ENCODE results near the gene TM9SF3. TPM values are rescaled to one million over a fixed set of nuclear protein-coding genes. Genes with fewer than 3 reads are reported as not detected.

TM9SF3 gene
- total and polyA plus RNA-seq, 10 of the 15 experiments (the other 5 are each of a cell fraction or from before 2014, with no cell fraction given), result 17.1 to 85.4 (median 44.9) TPM

DNA sequence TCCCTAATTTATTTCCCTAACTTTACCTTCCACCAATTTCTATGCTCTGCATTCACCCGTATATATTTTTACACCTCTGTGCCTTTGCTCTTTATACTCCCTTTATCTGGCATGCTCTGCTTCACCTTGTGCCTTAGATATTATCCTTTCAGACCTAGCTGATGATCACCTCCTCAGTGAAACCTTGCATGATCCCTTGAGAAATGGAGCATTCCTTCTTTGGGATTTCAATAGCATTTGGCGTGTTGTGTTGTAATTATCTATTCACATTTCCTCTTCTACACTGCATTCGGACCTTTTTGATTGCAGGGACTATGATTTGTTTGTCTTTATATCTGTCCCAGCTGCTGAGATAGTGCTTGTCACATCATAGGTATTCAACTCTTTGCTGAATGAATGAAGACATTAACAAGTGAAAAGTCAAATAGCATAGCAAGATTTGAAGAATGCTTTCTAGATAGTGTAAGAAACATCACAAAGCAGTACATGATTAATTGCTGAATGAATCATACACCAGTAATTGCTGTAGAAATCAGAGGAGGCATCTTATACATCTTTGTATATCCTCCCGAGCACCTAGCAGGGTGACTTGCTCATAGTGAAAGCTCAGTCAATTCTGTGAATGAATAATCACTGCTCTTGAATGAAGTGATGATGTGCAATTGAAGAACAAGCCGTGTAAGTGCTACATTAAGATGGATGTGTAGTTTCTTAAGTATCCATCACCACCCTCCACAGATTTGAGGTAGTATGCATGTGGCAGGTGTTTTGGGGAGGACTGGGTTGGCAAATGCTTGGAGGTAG, 2.0 kb upstream of the TM9SF3 start:
- ChIA-PET CTCF (no interaction called here), SMC1A (ENCODE audit: uncharacterized antibody, unreplicated experiment) (interaction anchor here (0.6 to 1.2 kb wide), 2 partner anchors 25 to 35 kb away, joined by 3 read pairs; no protein-coding TSS in a partner anchor), RAD21 (ENCODE audit: unreplicated experiment) (no interaction called here), POLR2A (interaction anchor here (0.5 to 0.6 kb wide), 3 partner anchors 13 to 1034 kb away, joined by 3 to 6 read pairs (median 4); no protein-coding TSS in a partner anchor)
- no peaks in the 10 kb centered on the region for H4K20me1 ChIP-seq (ENCODE audit: control insufficient read depth, insufficient read depth)
- DNase-seq (ENCODE audit: low read depth, low spot score), result peak; percentile 50
- peaks cover 22% of the 10 kb centered on the region for H3K4me1 ChIP-seq (ENCODE audit: control insufficient read depth, insufficient read depth, low read length)
- no peaks in the 10 kb centered on the region for H3K9me3 ChIP-seq (replicated peaks; ENCODE audit: control insufficient read depth, insufficient read depth, low read length)
- WGBS (ENCODE audit: insufficient coverage, insufficient replicate concordance, low lambda C conversion rate, missing lambda C conversion rate), result 13% methylated on average over 5 of the region's 5 CpGs
- no peak overlapping the region for H2AFZ ChIP-seq (ENCODE audit: control insufficient read depth, low read depth, low read length)
- H3K36me3 ChIP-seq (ENCODE audit: control insufficient read depth in 2 of 2, insufficient read depth in 2 of 2, low read length in 1 of 2), result peaks cover 0 to 12% of the 10 kb centered on the region in 2 experiments; a peak in 1 of 4 replicates
- peak overlapping the region; percentile 86 for H3K4me2 ChIP-seq (ENCODE audit: control insufficient read depth, insufficient read depth)
- H3K79me2 ChIP-seq (ENCODE audit: control insufficient read depth, insufficient read depth, low read length), result peaks cover 33% of the 10 kb centered on the region
- intact Hi-C loops (cut with micrococcal nuclease; ENCODE audit: unreplicated experiment), result loop anchor here (5.0 to 10.0 kb wide), 3 partner anchors 126 to 243 kb away; partner anchors contain the start of gene LCOR
- H3K9ac ChIP-seq (ENCODE audit: control insufficient read depth, insufficient read depth, low read length), result no peak overlapping the region
- in situ Hi-C loops (cut with MboI), result no loop called here
- H3K4me3 ChIP-seq, result peak overlapping the region; percentile 24; the same call in 1 of the 2 replicates
- peak; percentile 52 for FAIRE-seq
- H3K27me3 ChIP-seq (replicated peaks in 1 of 2; ENCODE audit: control insufficient read depth in 2 of 2, insufficient read depth in 2 of 2, low read length in 1 of 2), result no peaks in the 10 kb centered on the region
- no TSS peak for BruUV-seq (replicated peaks)
- H3K27ac ChIP-seq (ENCODE audit: control insufficient read depth, insufficient read depth), result no peak overlapping the region
- peak; percentile 68 for ATAC-seq
- TF ChIP-seq ETV6 (conservative IDR thresholded peaks at IDR 0.05 in 1 of 2, IDR thresholded peaks at IDR 0.05 in 1 of 2; ENCODE audit: borderline replicate concordance in 1 of 2, low read depth in 1 of 2) (0 out of 4 replicates have a peak, but pooled peaks of 1 of the 2 experiments have one; percentile 43), ZBED1 (IDR thresholded peaks at IDR 0.05; ENCODE audit: borderline replicate concordance) (no peak), ATF2 (IDR thresholded peaks at IDR 0.05; ENCODE audit: low read length) (0 out of 2 replicates have a peak, but pooled peaks have one; percentile 24), MEF2A (IDR thresholded peaks at IDR 0.05; ENCODE audit: insufficient read depth, low read depth, low read length) (0 out of 2 replicates have a peak, but pooled peaks have one; percentile 13), CBFB (IDR thresholded peaks at IDR 0.05; ENCODE audit: low read depth) (no peak), CHD1 (IDR thresholded peaks at IDR 0.05; ENCODE audit: low read depth, low read length) (no peak), NRF1 (conservative IDR thresholded peaks at IDR 0.05; ENCODE audit: low read depth, low read length) (no peak), IRF4 (IDR thresholded peaks at IDR 0.05; ENCODE audit: low read depth, low read length) (peak; percentile 95), NFIC (IDR thresholded peaks at IDR 0.05; ENCODE audit: low read depth, low read length) (peak; percentile 77), GABPA (IDR thresholded peaks at IDR 0.05; ENCODE audit: low read depth) (peak; percentile 52; the same call in 1 of the 2 replicates), JUNB (IDR thresholded peaks at IDR 0.05) (peak; percentile 98), ZNF24 (IDR thresholded peaks at IDR 0.05) (0 out of 2 replicates have a peak, but pooled peaks have one; percentile 13), STAT1 (conservative IDR thresholded peaks at IDR 0.05) (no peak), MTA2 (IDR thresholded peaks at IDR 0.05; ENCODE audit: low read depth) (peak; percentile 29; the same call in 1 of the 2 replicates), HDAC2 (IDR thresholded peaks at IDR 0.05) (no peak), GATAD2B (conservative IDR thresholded peaks at IDR 0.05; ENCODE audit: low read depth) (no peak), BMI1 (IDR thresholded peaks at IDR 0.05; ENCODE audit: borderline replicate concordance) (no peak), PML (IDR thresholded peaks at IDR 0.05; ENCODE audit: low read length) (peak; percentile 47; the same call in 1 of the 2 replicates), DPF2 (IDR thresholded peaks at IDR 0.05) (peak; percentile 78), RUNX3 (IDR thresholded peaks at IDR 0.05; ENCODE audit: low read length) (peak; percentile 41; the same call in 1 of the 2 replicates), BCL11A (IDR thresholded peaks at IDR 0.05; ENCODE audit: low read depth, low read length) (peak; percentile 52; the same call in 1 of the 2 replicates), CREM (IDR thresholded peaks at IDR 0.05; ENCODE audit: low read depth) (peak; percentile 72)

Data from GM12878 (cell line).